ENCODE measurements around the gene CTIF. TPM values are rescaled to one million over a fixed set of nuclear protein-coding genes. Genes with fewer than 3 reads are reported as not detected.

The CTIF gene
- polyA plus RNA-seq, 4 donors: 14.6 to 30.7 (median 22.6) TPM

- DNase-seq (ENCODE audit: low read depth in 4 of 4, low spot score in 3 of 4): no peak
Measured at GRCh38 chr18:48792611-48793380, 254.0 kb downstream of the CTIF start.

- no peak for DNase-seq (ENCODE audit: low read depth in 4 of 4, low spot score in 3 of 4)
Measured at GRCh38 chr18:48794251-48794970, 255.6 kb downstream of the CTIF start.

- DNase-seq (ENCODE audit: low read depth in 4 of 4, low spot score in 3 of 4): no peak
Measured at GRCh38 chr18:48795696-48796095, 256.9 kb downstream of the CTIF start.

GRCh38 chr18:48796491-48797205 lies 257.8 kb downstream of the CTIF start:
- DNase-seq (ENCODE audit: low read depth in 4 of 4, low spot score in 3 of 4): no peak

GRCh38 chr18:48797841-48798255 lies 259.0 kb downstream of the CTIF start:
- DNase-seq (ENCODE audit: low read depth in 4 of 4, low spot score in 3 of 4): no peak

GRCh38 chr18:48798334-48799245 lies 259.8 kb downstream of the CTIF start:
- no peak for DNase-seq (ENCODE audit: low read depth in 4 of 4, low spot score in 3 of 4)

- DNase-seq (ENCODE audit: low read depth in 4 of 4, low spot score in 3 of 4): no peak
Measured at GRCh38 chr18:48799724-48800315, 261.0 kb downstream of the CTIF start.

GRCh38 chr18:48800466-48800865 lies 261.6 kb downstream of the CTIF start:
- DNase-seq (ENCODE audit: low read depth in 4 of 4, low spot score in 3 of 4): no peak

GRCh38 chr18:48800876-48801727 lies 262.3 kb downstream of the CTIF start:
- no peak for DNase-seq (ENCODE audit: low read depth in 4 of 4, low spot score in 3 of 4)

- no peak for DNase-seq (ENCODE audit: low read depth in 4 of 4, low spot score in 3 of 4)
Measured at GRCh38 chr18:48801728-48802542, 263.1 kb downstream of the CTIF start.

GRCh38 chr18:48802543-48803290 lies 263.9 kb downstream of the CTIF start:
- no peak for DNase-seq (ENCODE audit: low read depth in 4 of 4, low spot score in 3 of 4)

GRCh38 chr18:48803518-48803917 lies 264.7 kb downstream of the CTIF start:
- DNase-seq (ENCODE audit: low read depth in 4 of 4, low spot score in 3 of 4): no peak

- no peak for DNase-seq (ENCODE audit: low read depth in 4 of 4, low spot score in 3 of 4)
Measured at GRCh38 chr18:48803951-48804855, 265.4 kb downstream of the CTIF start.

- no peak for DNase-seq (ENCODE audit: low read depth in 4 of 4, low spot score in 3 of 4)
Measured at GRCh38 chr18:48804856-48805610, 266.2 kb downstream of the CTIF start.

GRCh38 chr18:48805826-48806535 lies 267.1 kb downstream of the CTIF start:
- no peak for DNase-seq (ENCODE audit: low read depth in 4 of 4, low spot score in 3 of 4)

Measured in left renal pelvis (tissue), 4 donors.